VCaP (cell line): ENCODE data around the gene KAT6B.

ENCODE experiments used
- H3K27ac ChIP-seq: fragments of 450-650 bp; 2 replicates; pipeline ENCODE4 v1.5.1; 2017
- CTCF ChIP-seq: fragments of 450-650 bp; conservative IDR thresholded peaks from 2 replicates; pipeline ENCODE4 v1.5.1; 2017; ENCODE audit warnings: mild to moderate bottlenecking, moderate library complexity

KAT6B gene

GRCh38 chr10:74873803-74874454, 47.5 kb downstream of the KAT6B start:
- H3K27ac ChIP-seq = peak overlapping the region; percentile 77; the same call in 1 of the 2 replicates
- no peak for TF ChIP-seq CTCF

GRCh38 chr10:74874649-74875048, 48.2 kb downstream of the KAT6B start:
- peak overlapping the region; percentile 77 for H3K27ac ChIP-seq

GRCh38 chr10:74875068-74875467, 48.7 kb downstream of the KAT6B start:
- no peak for TF ChIP-seq CTCF
- peak overlapping the region; percentile 77 for H3K27ac ChIP-seq

More at GRCh38 chr10:74874649-74875048, 48.2 kb downstream of the KAT6B start:
- no peak for TF ChIP-seq CTCF

GRCh38 chr10:74875966-74876365, 49.6 kb downstream of the KAT6B start:
- peak overlapping the region; percentile 77 for H3K27ac ChIP-seq
- no peak for TF ChIP-seq CTCF

GRCh38 chr10:74877054-74877453, 50.7 kb downstream of the KAT6B start:
- H3K27ac ChIP-seq = peak overlapping the region; percentile 77; the same call in 1 of the 2 replicates

DNA sequence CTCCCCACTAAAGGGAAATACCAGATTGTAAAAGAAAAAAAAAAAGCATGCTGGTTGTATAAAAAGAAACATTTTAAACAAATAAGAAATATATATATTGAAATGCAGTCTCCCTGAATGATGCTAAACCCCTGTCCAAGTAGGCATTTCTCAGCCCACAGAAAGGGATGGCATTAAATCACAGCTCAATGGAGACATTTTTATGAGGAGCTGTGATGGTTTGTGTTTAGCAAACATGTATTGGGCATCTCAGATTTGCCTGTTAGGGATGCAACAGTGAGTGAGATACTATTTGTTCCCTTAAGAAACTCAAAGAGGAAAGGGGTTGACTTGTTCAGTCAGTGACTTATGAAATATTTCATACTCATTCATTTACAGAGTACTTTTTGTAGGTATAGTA, 51.5 kb downstream of the KAT6B start:
- no peak for TF ChIP-seq CTCF
- H3K27ac ChIP-seq = no peak overlapping the region; the same call in 1 of the 2 replicates

GRCh38 chr10:74880041-74880440, 53.6 kb downstream of the KAT6B start:
- TF ChIP-seq CTCF = no peak

GRCh38 chr10:74881253-74881884, 55.0 kb downstream of the KAT6B start:
- TF ChIP-seq CTCF = no peak
- H3K27ac ChIP-seq = no peak overlapping the region

More at GRCh38 chr10:74880041-74880440, 53.6 kb downstream of the KAT6B start:
- no peak overlapping the region for H3K27ac ChIP-seq
